SU-DHL-6 (cell line): ENCODE data around the gene EFCAB12.

Experiments
- CTCF ChIP-seq: fragments of 200-600 bp; sonication (generic); IDR thresholded peaks from one replicate; pipeline ENCODE4 v1.5.1; 2017; ENCODE audit warnings: antibody characterized with exemption, mild to moderate bottlenecking, low read length, moderate library complexity; ENCODE audit not compliant: insufficient read depth, poor library complexity, severe bottlenecking
- EZH2phosphoT487 ChIP-seq: fragments of 200-600 bp; sonication (generic), shearing (Covaris generic); conservative IDR thresholded peaks from 2 replicates; pipeline ENCODE4 v1.6.1; 2018; ENCODE audit warnings: mild to moderate bottlenecking, antibody characterized with exemption, low read length, moderate library complexity, mixed read lengths

GRCh38 chr3:129475863-129476262, 47.4 kb upstream of the EFCAB12 start:
- no peak for TF ChIP-seq CTCF
- TF ChIP-seq EZH2phosphoT487, result no peak
